Stomach (tissue), 4 donors: Measurements from ENCODE around the gene SMAD2.
"Not testable (repeated sequence)": the region's sequence is repeated elsewhere in the genome, so short reads cannot be mapped to it uniquely, and the experiment has no call there.

Experiments used
- EP300 ChIP-seq: sonication (generic); formaldehyde crosslinking; IDR thresholded peaks from one replicate; pipeline ENCODE4 v1.6.1; 2017; ENCODE audit warnings: antibody characterized with exemption
- POLR2AphosphoS5 ChIP-seq, 3 donors: sonication (generic); formaldehyde crosslinking; IDR thresholded peaks; one replicate each; pipeline ENCODE4 v1.6.1; 2016; ENCODE audit warnings: antibody characterized with exemption in 3 of 3

- not testable (repeated sequence) for TF ChIP-seq EP300; POLR2AphosphoS5 (IDR thresholded peaks at IDR 0.05)
These were observed 30.5 kb upstream of the SMAD2 start for GRCh38 chr18:47961003-47961402.
